Kidney (tissue), 14 donors: ENCODE data around the gene ATG4B. TPM values are rescaled to one million over a fixed set of nuclear protein-coding genes. Genes with fewer than 3 reads are reported as not detected.

Experiments
- DNase-seq, 5 donors: peaks; one replicate each; pipeline ENCODE4 v3.0.0-alpha.2; 2013 to 2020
- FAIRE-seq: peaks from 2 replicates; lab custom pipeline; 2012; peaks lifted over from hg19 to GRCh38; lab: Jason Lieb, UNC
- H3K27ac ChIP-seq, 2 donors: one replicate each; pipeline ENCODE4 v1.7.0; 2013; ENCODE audit warnings: low read depth in 2 of 2, low read length in 2 of 2, inconsistent platforms in 1 of 2
- H3K27me3 ChIP-seq: one replicate; pipeline ENCODE4 v1.7.1; 2013; ENCODE audit warnings: low read length, inconsistent platforms; ENCODE audit not compliant: control insufficient read depth, insufficient read depth
- H3K36me3 ChIP-seq, 3 donors: one replicate each; pipeline versions ENCODE4 v1.7.0 to v1.7.1; 2013; ENCODE audit warnings: low read length in 3 of 3, control low read depth in 1 of 3, inconsistent platforms in 1 of 3; ENCODE audit not compliant: insufficient read depth in 3 of 3, control insufficient read depth in 2 of 3
- H3K4me1 ChIP-seq, 3 donors: one replicate each; pipeline versions ENCODE4 v1.7.0 to v1.7.1; 2013; ENCODE audit warnings: low read length in 3 of 3, inconsistent platforms in 1 of 3, low read depth in 1 of 3; ENCODE audit not compliant: control insufficient read depth in 2 of 3, insufficient read depth in 2 of 3
- H3K4me3 ChIP-seq, 3 donors: one replicate each; pipeline versions ENCODE4 v1.7.0 to v1.8.1; 2013; ENCODE audit warnings: low read length in 3 of 3, control low read depth in 1 of 3, inconsistent platforms in 1 of 3
- H3K9ac ChIP-seq, 3 donors: one replicate each; pipeline versions ENCODE4 v1.7.0 to v1.7.1; 2013; ENCODE audit warnings: low read length in 3 of 3, control low read depth in 1 of 3, inconsistent platforms in 1 of 3
- H3K9me3 ChIP-seq, 3 donors: one replicate each; pipeline versions ENCODE4 v1.7.0 to v1.7.1; 2013; ENCODE audit warnings: low read length in 3 of 3, control low read depth in 1 of 3, inconsistent platforms in 1 of 3; ENCODE audit not compliant: control insufficient read depth in 2 of 3, insufficient read depth in 1 of 3
- CTCF ChIP-seq: IDR thresholded peaks from 3 replicates; pipeline ENCODE4 v1.5.1; 2012; ENCODE audit warnings: mild to moderate bottlenecking, moderate library complexity, borderline replicate concordance; ENCODE audit not compliant: insufficient read depth; ENCODE audit errors: extremely low read depth
- intact Hi-C: fragments of 100-400 bp; cut with DNase I; formaldehyde crosslinking; loops from one replicate; pipeline ENCODE4 v1.11.1; 2022
- polyA plus RNA-seq: library from polyadenylated mRNA; stranded (reverse); fragments of 350-450 nt; fragmentation: Illumina TruSeq; extraction: RNeasy Lipid Tissue Mini Kit (QIAGEN cat#74804); gene quantifications from one replicate; pipeline ENCODE4 v1.2.3, GENCODE V29; 2014; ENCODE audit warnings: low read depth, low replicate concordance; ENCODE audit not compliant: insufficient read depth
- total RNA-seq: library from RNA; stranded (reverse); fragmentation: NEBNext Ultra II Directional; extraction: Animal tissue kit (Norgen Biotek cat#: 25700); gene quantifications from one replicate; pipeline ENCODE4 v1.2.1, GENCODE V29; 2021
- donor health status: control.
- donor health status: control.
- donor health status: control.
- donor health status: control.
- donor health status: control.
- donor health status: DM: yes; HTN: yes; CAD: no.
- donor health status: Normal renal cell carcinoma (clear cell type).

ATG4B gene
- total and polyA plus RNA-seq, 2 donors from 2014 or later, result 56.6 to 81.0 TPM

GRCh38 chr2:241648453-241648852, 11.0 kb downstream of the ATG4B start:
- H3K4me3 ChIP-seq, result no peak overlapping the region
- no peak overlapping the region for H3K27ac ChIP-seq
- FAIRE-seq, result no peak
- no peak for TF ChIP-seq CTCF
- H3K9me3 ChIP-seq, result no peaks in the 10 kb centered on the region
- DNase-seq, result no peak
- peaks cover 0 to 17% (median 14%) of the 10 kb centered on the region in 3 donors for H3K36me3 ChIP-seq
- H3K9ac ChIP-seq, result no peak overlapping the region
- H3K4me1 ChIP-seq, result peaks cover 0 to 12% (median 9%) of the 10 kb centered on the region in 3 donors
- H3K27me3 ChIP-seq, result no peaks in the 10 kb centered on the region
- intact Hi-C loops, result no loop called here

- FAIRE-seq (no peak), DNase-seq (no peak)
- Histone ChIP-seq H3K9ac (no peak overlapping the region), H3K36me3 (peaks cover 0 to 17% (median 16%) of the 10 kb centered on the region in 3 donors), H3K4me3 (no peak overlapping the region), H3K4me1 (peaks cover 0 to 12% (median 9%) of the 10 kb centered on the region in 3 donors), H3K27me3 (no peaks in the 10 kb centered on the region), H3K9me3 (no peaks in the 10 kb centered on the region), H3K27ac (no peak overlapping the region)
- intact Hi-C loops, result no loop called here
- TF ChIP-seq CTCF, result no peak
Observed at GRCh38 chr2:241649404-241649803, 11.9 kb downstream of the ATG4B start.

- Histone ChIP-seq H3K27ac (no peak overlapping the region), H3K27me3 (no peaks in the 10 kb centered on the region), H3K9ac (no peak overlapping the region), H3K36me3 (peaks cover 0 to 22% (median 21%) of the 10 kb centered on the region in 3 donors), H3K4me3 (no peak overlapping the region), H3K9me3 (no peaks in the 10 kb centered on the region), H3K4me1 (peaks cover 0 to 12% (median 9%) of the 10 kb centered on the region in 3 donors)
- intact Hi-C loops, result no loop called here
- DNase-seq, result no peak
- no peak for FAIRE-seq
- no peak for TF ChIP-seq CTCF
Observed at GRCh38 chr2:241649927-241650326, 12.4 kb downstream of the ATG4B start.

- Histone ChIP-seq H3K9me3 (no peaks in the 10 kb centered on the region), H3K27ac (no peak overlapping the region), H3K36me3 (peaks cover 0 to 30% (median 27%) of the 10 kb centered on the region in 3 donors), H3K9ac (no peak overlapping the region), H3K4me1 (peaks cover 0 to 9% (median 7%) of the 10 kb centered on the region in 3 donors), H3K4me3 (no peak overlapping the region), H3K27me3 (no peaks in the 10 kb centered on the region)
- no peak for TF ChIP-seq CTCF
- DNase-seq (peak in 1 of 5 donors; percentile 55), FAIRE-seq (no peak)
- intact Hi-C loops, result no loop called here
Observed at GRCh38 chr2:241652142-241652541, 14.6 kb downstream of the ATG4B start.
